SK-N-SH (cell line): ENCODE measurements around the gene TANC2. TPM values are rescaled to one million over a fixed set of nuclear protein-coding genes. Genes with fewer than 3 reads are reported as not detected.

Experiments used
- CTCF ChIA-PET: fragments of 300-600, 350-600 bp; formaldehyde crosslinking; extraction: SDS; loops from one replicate; lab custom pipeline; 2021; lab: Yijun Ruan, JAX
- POLR2A ChIA-PET: fragments of 350-600 bp; sonication (Branson Sonifier 250); formaldehyde crosslinking; extraction: SDS; loops from one replicate; lab custom pipeline; 2020; ENCODE audit warnings: antibody characterized with exemption, inconsistent platforms; lab: Yijun Ruan, JAX
- DNase-seq: peaks from one replicate; pipeline ENCODE4 v3.0.0; 2012
- H2AFZ ChIP-seq: fragments of 200-600 bp; sonication (generic); 2 replicates; pipeline ENCODE4 v1.8.1; 2016; ENCODE audit warnings: antibody characterized with exemption, mild to moderate bottlenecking, low read depth
- H3F3A ChIP-seq: fragments of 200-600 bp; sonication (generic); replicated peaks from 2 replicates; pipeline ENCODE3; 2016; ENCODE audit warnings: antibody characterized with exemption, mild to moderate bottlenecking; ENCODE audit not compliant: insufficient read depth
- H3K27ac ChIP-seq, 2 experiments: fragments of 200-500 bp in 1 of 2; fragments of 200-600 bp in 1 of 2; sonication (Bioruptor generic) in 1 of 2; sonication (generic), shearing (Covaris generic) in 1 of 2; 2 replicates each; pipeline versions ENCODE4 v1.5.1 to v1.6.1; 2014 to 2016; ENCODE audit warnings: low read depth in 2 of 2, inconsistent platforms in 1 of 2, low read length in 1 of 2, mild to moderate bottlenecking in 1 of 2, mixed read lengths in 1 of 2
- H3K27me3 ChIP-seq: fragments of 200-600 bp; sonication (generic), shearing (Covaris generic); 2 replicates; pipeline ENCODE4 v1.6.1; 2016; ENCODE audit warnings: mixed run types; ENCODE audit not compliant: insufficient read depth
- H3K36me3 ChIP-seq, 2 experiments: fragments of 200-500 bp in 1 of 2; fragments of 200-600 bp in 1 of 2; sonication (Bioruptor generic) in 1 of 2; sonication (generic) in 1 of 2; replicated peaks in 1 of 2; 2 replicates each; pipeline versions ENCODE3 to v1.5.1; 2014 to 2016; ENCODE audit warnings: low read length in 1 of 2, mild to moderate bottlenecking in 1 of 2; ENCODE audit not compliant: insufficient read depth in 2 of 2, control insufficient read depth in 1 of 2
- H3K4me1 ChIP-seq, 2 experiments: fragments of 200-500 bp in 1 of 2; fragments of 200-600 bp in 1 of 2; sonication (Bioruptor generic) in 1 of 2; sonication (generic), shearing (Covaris generic) in 1 of 2; 2 replicates each; pipeline versions ENCODE4 v1.5.1 to v1.6.1; 2014 to 2016; ENCODE audit warnings: low read depth in 1 of 2, low read length in 1 of 2, mixed run types in 1 of 2; ENCODE audit not compliant: insufficient read depth in 2 of 2, control insufficient read depth in 1 of 2
- H3K4me2 ChIP-seq: fragments of 200-600 bp; sonication (generic), shearing (Covaris generic); 2 replicates; pipeline ENCODE4 v1.6.1; 2017; ENCODE audit warnings: mixed run types
- H3K4me3 ChIP-seq, 2 experiments: fragments of 200-500 bp in 1 of 2; fragments of 200-600 bp in 1 of 2; sonication (Bioruptor generic) in 1 of 2; sonication (generic), shearing (Covaris generic) in 1 of 2; 2 replicates each; pipeline versions ENCODE4 v1.5.1 to v1.8.1; 2014 to 2016; ENCODE audit warnings: low read depth in 2 of 2, inconsistent platforms in 1 of 2, low read length in 1 of 2, mild to moderate bottlenecking in 1 of 2, mixed read lengths in 1 of 2, moderate library complexity in 1 of 2
- H3K79me2 ChIP-seq: fragments of 200-600 bp; sonication (generic); 2 replicates; pipeline ENCODE4 v1.8.1; 2017; ENCODE audit warnings: mild to moderate bottlenecking; ENCODE audit not compliant: insufficient read depth
- H3K9ac ChIP-seq: fragments of 200-600 bp; sonication (generic); 2 replicates; pipeline ENCODE4 v1.6.1; 2017; ENCODE audit warnings: mixed run types
- H3K9me2 ChIP-seq: fragments of 200-600 bp; sonication (generic); 2 replicates; pipeline ENCODE4 v1.6.1; 2017; ENCODE audit warnings: mixed run types
- H3K9me3 ChIP-seq: fragments of 200-600 bp; sonication (generic); 2 replicates; pipeline ENCODE4 v1.6.1; 2017; ENCODE audit warnings: mixed run types, mild to moderate bottlenecking, moderate library complexity
- H4K20me1 ChIP-seq: fragments of 200-600 bp; sonication (generic); 2 replicates; pipeline ENCODE4 v1.6.1; 2017; ENCODE audit warnings: mild to moderate bottlenecking, mixed run types; ENCODE audit not compliant: insufficient read depth
- EP300 ChIP-seq, 2 experiments: IDR thresholded peaks; 2 replicates each; pipeline versions ENCODE4 v1.4.0 to v1.6.1; 2012; ENCODE audit warnings: borderline replicate concordance in 1 of 2, low read depth in 1 of 2, low read length in 1 of 2
- EZH2phosphoT487 ChIP-seq: fragments of 200-600 bp; sonication (generic); IDR thresholded peaks from 2 replicates; pipeline ENCODE4 v1.6.1; 2017; ENCODE audit warnings: low read depth, mixed run types, mild to moderate bottlenecking, antibody characterized with exemption, moderate library complexity, borderline replicate concordance
- FOSL2 ChIP-seq: IDR thresholded peaks from 2 replicates; pipeline ENCODE4 v1.4.0; 2012; ENCODE audit warnings: low read depth, mild to moderate bottlenecking, moderate library complexity, borderline replicate concordance
- FOXJ3 ChIP-seq: sonication (generic); formaldehyde crosslinking; IDR thresholded peaks from 2 replicates; pipeline ENCODE4 v1.5.1; 2020; ENCODE audit warnings: mild to moderate bottlenecking, missing genetic modification reagents
- FOXM1 ChIP-seq: IDR thresholded peaks from 2 replicates; pipeline ENCODE4 v1.4.0; 2012; ENCODE audit warnings: low read depth, mild to moderate bottlenecking
- GABPA ChIP-seq: IDR thresholded peaks from 2 replicates; pipeline ENCODE4 v1.4.0; 2012; ENCODE audit warnings: low read depth, mild to moderate bottlenecking
- GATA2 ChIP-seq: sonication (generic); formaldehyde crosslinking; IDR thresholded peaks from 2 replicates; pipeline ENCODE4 v1.5.0; 2020; ENCODE audit warnings: mild to moderate bottlenecking, missing genetic modification reagents
- IRF3 ChIP-seq: fragments of 150-350 bp; IDR thresholded peaks from 2 replicates; pipeline ENCODE4 v1.6.1; 2016; ENCODE audit warnings: mild to moderate bottlenecking, low read depth, low read length
- JUND ChIP-seq: IDR thresholded peaks from 2 replicates; pipeline ENCODE4 v1.4.0; 2012
- MXI1 ChIP-seq: IDR thresholded peaks from 2 replicates; pipeline ENCODE4 v1.6.1; 2012; ENCODE audit warnings: mild to moderate bottlenecking, low read depth, low read length, improper control_type of control experiment
- PBX3 ChIP-seq: IDR thresholded peaks from 2 replicates; pipeline ENCODE4; 2012
- POLR2AphosphoS5 ChIP-seq: IDR thresholded peaks from 2 replicates; pipeline ENCODE4 v1.6.1; 2012; ENCODE audit warnings: low read depth, low read length
- RAD21 ChIP-seq: IDR thresholded peaks from 2 replicates; pipeline ENCODE4 v1.6.1; 2012; ENCODE audit warnings: mild to moderate bottlenecking, low read length
- RCOR1 ChIP-seq: fragments of 150-350 bp; IDR thresholded peaks from 2 replicates; pipeline ENCODE4 v1.6.1; 2017; ENCODE audit warnings: antibody characterized with exemption, low read length
- REST ChIP-seq: IDR thresholded peaks from 2 replicates; pipeline ENCODE4 v1.6.1; 2012; ENCODE audit warnings: mild to moderate bottlenecking, low read depth, low read length, moderate library complexity
- RFX5 ChIP-seq: IDR thresholded peaks from 2 replicates; pipeline ENCODE4 v1.6.1; 2012; ENCODE audit warnings: mild to moderate bottlenecking, improper control_type of control experiment, low read length
- RXRA ChIP-seq: IDR thresholded peaks from 2 replicates; pipeline ENCODE4 v1.4.0; 2012; ENCODE audit warnings: low read depth, mild to moderate bottlenecking, borderline replicate concordance
- SIN3A ChIP-seq: IDR thresholded peaks from 2 replicates; pipeline ENCODE4 v1.6.1; 2012; ENCODE audit warnings: low read depth, mild to moderate bottlenecking, low read length, moderate library complexity, borderline replicate concordance
- SMC3 ChIP-seq: IDR thresholded peaks from 2 replicates; pipeline ENCODE4 v1.6.1; 2012; ENCODE audit warnings: low read depth, low read length, improper control_type of control experiment
- TAF1 ChIP-seq: IDR thresholded peaks from 2 replicates; pipeline ENCODE4 v1.6.1; 2012; ENCODE audit warnings: low read depth, mild to moderate bottlenecking, low read length, moderate library complexity, borderline replicate concordance
- YY1 ChIP-seq: IDR thresholded peaks from 2 replicates; pipeline ENCODE4 v1.4.0; 2012; ENCODE audit warnings: low read depth, mild to moderate bottlenecking
- WGBS: methylation state at CpG from one replicate; pipeline ENCODE4 v1.1.6; 2017; ENCODE audit warnings: low lambda C conversion rate; 5-methylcytosine and 5-hydroxymethylcytosine counted together
- polyA plus RNA-seq, 3 experiments: library from polyadenylated mRNA; depleted of rRNA; stranded (reverse); fragments of >200 nt; gene quantifications; 2 replicates each; pipeline ENCODE4 v1.2.3, GENCODE V29; 2012

The TANC2 gene
- polyA plus RNA-seq, 1 of the 3 experiments (the other 2 are of a cell fraction), result 23.0 TPM

GRCh38 chr17:62935523-62935922 lies 30.5 kb upstream of the TANC2 start:
- Histone ChIP-seq H3K27me3 (no peaks in the 10 kb centered on the region), H3F3A (no peaks in the 10 kb centered on the region), H3K4me3 (no peak overlapping the region), H2AFZ (no peak overlapping the region), H4K20me1 (no peaks in the 10 kb centered on the region), H3K79me2 (no peaks in the 10 kb centered on the region), H3K27ac (no peak overlapping the region), H3K4me2 (no peak overlapping the region), H3K4me1 (peaks cover 0 to 2% of the 10 kb centered on the region in 2 experiments; a peak in 1 of 4 replicates), H3K9ac (no peak overlapping the region), H3K36me3 (no peaks in the 10 kb centered on the region), H3K9me2 (no peaks in the 10 kb centered on the region), H3K9me3 (0 out of 2 replicates have a peak, but pooled peaks cover 3% of the 10 kb centered on the region)
- POLR2A ChIA-PET, result interaction anchor here (0.5 kb wide), 1 partner anchor 36 kb away, joined by 3 read pairs; no protein-coding TSS in a partner anchor
- TF ChIP-seq GABPA (no peak), RAD21 (no peak), FOXJ3 (CRISPR knock-in tag) (no peak), EP300 (IDR thresholded peaks at IDR 0.05; ENCODE audit: borderline replicate concordance in 1 of 2, low read depth in 1 of 2, low read length in 1 of 2) (no peak), IRF3 (no peak), GATA2 (CRISPR knock-in tag) (no peak), SMC3 (no peak), POLR2AphosphoS5 (no peak), EZH2phosphoT487 (no peak), SIN3A (no peak), RFX5 (no peak), YY1 (no peak), FOSL2 (no peak)
- 82% methylated on average over 2 of the region's 2 CpGs for WGBS
- CTCF ChIA-PET, result interaction anchor here (0.9 to 1.5 kb wide), 7 partner anchors 10 to 490 kb away, joined by 3 to 5 read pairs (median 3); no protein-coding TSS in a partner anchor
- no peak for DNase-seq

GRCh38 chr17:62937606-62938005 lies 28.4 kb upstream of the TANC2 start:
- CTCF ChIA-PET, result interaction anchor here (0.6 kb wide), 1 partner anchor 856 kb away, joined by 3 read pairs; no protein-coding TSS in a partner anchor
- POLR2A ChIA-PET, result no interaction called here
- TF ChIP-seq SMC3, result no peak
- no peak for TF ChIP-seq JUND
- no peak for TF ChIP-seq PBX3
- TF ChIP-seq RXRA, result no peak
- no peak for TF ChIP-seq MXI1
- TF ChIP-seq YY1, result no peak
- no peak for TF ChIP-seq RCOR1
- no peak for TF ChIP-seq IRF3
- no peak for TF ChIP-seq REST
- no peak for TF ChIP-seq TAF1
- no peak for TF ChIP-seq FOXM1
- no peak for TF ChIP-seq EP300 (IDR thresholded peaks at IDR 0.05; ENCODE audit: borderline replicate concordance in 1 of 2, low read depth in 1 of 2, low read length in 1 of 2)
- no peak for TF ChIP-seq FOSL2

More at GRCh38 chr17:62937606-62938005, 28.4 kb upstream of the TANC2 start:
- no peaks in the 10 kb centered on the region for H3K79me2 ChIP-seq
- H3K27ac ChIP-seq, result no peak overlapping the region
- H2AFZ ChIP-seq, result no peak overlapping the region
- H3K4me2 ChIP-seq, result no peak overlapping the region
- peaks cover 0 to 2% of the 10 kb centered on the region in 2 experiments; a peak in 1 of 4 replicates for H3K4me1 ChIP-seq
- H3K36me3 ChIP-seq, result no peaks in the 10 kb centered on the region
- H3K9ac ChIP-seq, result no peak overlapping the region
- H3K4me3 ChIP-seq, result no peak overlapping the region
- no peaks in the 10 kb centered on the region for H4K20me1 ChIP-seq
- no peaks in the 10 kb centered on the region for H3K9me2 ChIP-seq
- no peak for DNase-seq
- WGBS, result 19% methylated on average over 1 of the region's 1 CpG
- peaks cover 21% of the 10 kb centered on the region; the same call in 1 of the 2 replicates for H3K9me3 ChIP-seq
- no peaks in the 10 kb centered on the region for H3K27me3 ChIP-seq
- no peaks in the 10 kb centered on the region for H3F3A ChIP-seq
